Testis (tissue), 2 donors: ENCODE results near the gene ARHGAP12.

ENCODE experiments used
- CTCF ChIP-seq, 3 experiments: fragments of 450-650 bp in 2 of 3; fragments of 200-600 bp in 1 of 3; sonication (generic) in 1 of 3; IDR thresholded peaks; one replicate each; pipeline ENCODE4 v1.5.1; 2016 to 2019; ENCODE audit warnings: antibody characterized with exemption in 3 of 3, mild to moderate bottlenecking in 2 of 3, moderate library complexity in 1 of 3
- POLR2A ChIP-seq: fragments of 450-650 bp; IDR thresholded peaks from one replicate; pipeline ENCODE4 v1.6.1; 2017; ENCODE audit warnings: antibody characterized with exemption, mild to moderate bottlenecking, moderate library complexity

- TF ChIP-seq POLR2A = no peak
- TF ChIP-seq CTCF (IDR thresholded peaks at IDR 0.05) = no peak
Measured at GRCh38 chr10:31908157-31908556, 20.5 kb downstream of the ARHGAP12 start.
